HCT116 (cell line): Measurements from ENCODE around the gene PRRX2. TPM values are rescaled to one million over a fixed set of nuclear protein-coding genes. Genes with fewer than 3 reads are reported as not detected.

Experiments
- ATAC-seq: fragments of 200-7000 bp; cut with Tn5 transposase; 2 replicates; pipeline ENCODE4 v1.9.1; 2020; ENCODE audit warnings: mild to moderate bottlenecking, moderate library complexity
- BruUV-seq: library from RNA; stranded (reverse); fragments of 400-500 nt; replicated peaks from 2 replicates; lab custom pipeline; 2021; lab: Mats Ljungman, UMichigan
- CTCF ChIA-PET: fragments of 300-600 bp; sonication (Branson Sonifier 250); formaldehyde crosslinking; loops from one replicate; lab custom pipeline; 2021; ENCODE audit warnings: antibody characterized with exemption; lab: Charles Lee
- POLR2A ChIA-PET: fragments of 300-600, 350-600 bp; sonication (Branson Sonifier 250); formaldehyde crosslinking; loops from one replicate; lab custom pipeline; 2021; ENCODE audit warnings: antibody characterized with exemption; lab: Charles Lee
- RAD21 ChIA-PET, 2 experiments: fragments of 300-600 bp; sonication (Branson Sonifier 250); formaldehyde crosslinking; loops; one replicate each; lab custom pipeline; 2023; ENCODE audit warnings: low total read pairs in 2 of 2; ENCODE audit not compliant: uncharacterized antibody in 2 of 2, unreplicated experiment in 2 of 2, low non-redundant PET in 1 of 2; lab: Charles Lee
- DNase-seq: peaks from one replicate; pipeline ENCODE4 v3.0.0-alpha.2; 2010; ENCODE audit warnings: low read depth, low spot score
- H2AFZ ChIP-seq: fragments of 200-600 bp; shearing (Covaris generic), sonication (generic); 2 replicates; pipeline ENCODE4 v1.6.1; 2017; ENCODE audit warnings: low read depth, mixed run types, mixed read lengths, antibody characterized with exemption, low read length; ENCODE audit not compliant: poor library complexity, severe bottlenecking
- H3K27ac ChIP-seq: 2 replicates; pipeline ENCODE4 v1.5.1; 2012; ENCODE audit warnings: low read depth, low read length
- H3K27me3 ChIP-seq: fragments of 200-600 bp; sonication (generic); 2 replicates; pipeline ENCODE4 v1.6.1; 2016; ENCODE audit warnings: mixed run types, low read length, mixed read lengths; ENCODE audit not compliant: insufficient read depth
- H3K36me3 ChIP-seq, 2 experiments: fragments of 200-500 bp in 1 of 2; fragments of 200-600 bp in 1 of 2; sonication (Bioruptor generic) in 1 of 2; sonication (generic) in 1 of 2; 2 replicates each; pipeline versions ENCODE4 v1.5.1 to v1.6.1; 2014 to 2016; ENCODE audit warnings: low read length in 2 of 2, inconsistent platforms in 1 of 2, mixed read lengths in 1 of 2, mixed run types in 1 of 2; ENCODE audit not compliant: insufficient read depth in 2 of 2, control insufficient read depth in 1 of 2
- H3K4me1 ChIP-seq, 2 experiments: fragments of 200-600 bp in 1 of 2; sonication (generic) in 1 of 2; 2 replicates each; pipeline versions ENCODE4 v1.5.1 to v1.6.1; 2012 to 2017; ENCODE audit warnings: low read length in 2 of 2, inconsistent platforms in 1 of 2, mild to moderate bottlenecking in 1 of 2, mixed read lengths in 1 of 2, mixed run types in 1 of 2, moderate library complexity in 1 of 2; ENCODE audit not compliant: insufficient read depth in 2 of 2, control insufficient read depth in 1 of 2
- H3K4me2 ChIP-seq: fragments of 200-600 bp; sonication (generic); 2 replicates; pipeline ENCODE4 v1.6.1; 2017; ENCODE audit warnings: mixed run types, low read length, mixed read lengths
- H3K4me3 ChIP-seq, 2 experiments: fragments of 200-600 bp in 1 of 2; sonication (generic) in 1 of 2; replicated peaks in 1 of 2; 2 replicates each; pipeline ENCODE4 v1.5.1; 2011 to 2016; ENCODE audit warnings: low read length in 2 of 2, control low read depth in 1 of 2, low read depth in 1 of 2, mild to moderate bottlenecking in 1 of 2, mixed read lengths in 1 of 2, mixed run types in 1 of 2
- H3K79me2 ChIP-seq: fragments of 200-600 bp; sonication (generic); 2 replicates; pipeline ENCODE4 v1.6.1; 2017; ENCODE audit warnings: mild to moderate bottlenecking, mixed run types, low read length, moderate library complexity, mixed read lengths; ENCODE audit not compliant: insufficient read depth
- H3K9ac ChIP-seq: fragments of 200-600 bp; sonication (generic); 2 replicates; pipeline ENCODE4 v1.6.1; 2016; ENCODE audit warnings: low read length, mixed read lengths
- H3K9me2 ChIP-seq: fragments of 200-600 bp; sonication (generic), shearing (Covaris generic); 2 replicates; pipeline ENCODE4 v1.6.1; 2017; ENCODE audit warnings: mixed run types, mild to moderate bottlenecking, moderate library complexity; ENCODE audit not compliant: insufficient read depth
- H3K9me3 ChIP-seq, 2 experiments: fragments of 200-500 bp in 1 of 2; fragments of 200-600 bp in 1 of 2; sonication (Bioruptor generic) in 1 of 2; sonication (generic) in 1 of 2; 2 replicates each; pipeline ENCODE4 v1.6.1; 2014 to 2017; ENCODE audit warnings: low read length in 2 of 2, mixed read lengths in 2 of 2, inconsistent platforms in 1 of 2, low read depth in 1 of 2, mild to moderate bottlenecking in 1 of 2, mixed run types in 1 of 2, moderate library complexity in 1 of 2; ENCODE audit not compliant: control insufficient read depth in 1 of 2, insufficient read depth in 1 of 2
- H4K20me1 ChIP-seq: fragments of 200-600 bp; sonication (generic), shearing (Covaris generic); 2 replicates; pipeline ENCODE4 v1.6.1; 2017; ENCODE audit warnings: mixed run types, mild to moderate bottlenecking, moderate library complexity; ENCODE audit not compliant: insufficient read depth
- EGR1 ChIP-seq: IDR thresholded peaks from 2 replicates; pipeline ENCODE4 v1.6.1; 2012; ENCODE audit warnings: low read depth
- EZH2phosphoT487 ChIP-seq: fragments of 200-600 bp; IDR thresholded peaks from 2 replicates; pipeline ENCODE4 v1.6.1; 2018; ENCODE audit warnings: antibody characterized with exemption, borderline replicate concordance
- POLR2A ChIP-seq: IDR thresholded peaks from 2 replicates; pipeline ENCODE4 v1.7.0; 2011; ENCODE audit warnings: borderline replicate concordance; ENCODE audit not compliant: insufficient read depth, insufficient read length; ENCODE audit errors: extremely low read depth
- SIN3A ChIP-seq: IDR thresholded peaks from 2 replicates; pipeline ENCODE4 v1.6.1; 2012; ENCODE audit warnings: low read depth
- TCF7L2 ChIP-seq: IDR thresholded peaks from 2 replicates; pipeline ENCODE4 v1.7.0; 2011; ENCODE audit warnings: borderline replicate concordance, inconsistent platforms; ENCODE audit not compliant: insufficient read depth, insufficient read length; ENCODE audit errors: extremely low read depth
- ZFX ChIP-seq: fragments of 450-650 bp; IDR thresholded peaks from 2 replicates; pipeline ENCODE4 v1.6.1; 2017
- ZNF274 ChIP-seq: fragments of 200-500 bp; sonication (Bioruptor generic); IDR thresholded peaks from 2 replicates; pipeline ENCODE4 v1.6.1; 2014; ENCODE audit warnings: mild to moderate bottlenecking, low read depth, low read length, inconsistent platforms
- intact Hi-C: fragments of 100-400 bp; cut with micrococcal nuclease; formaldehyde crosslinking; loops from 2 replicates; pipeline ENCODE4 v1.10.0; 2022
- total RNA-seq: library from RNA; stranded (reverse); gene quantifications from one replicate; pipeline ENCODE4 v1.2.1, GENCODE V29; 2021; ENCODE audit not compliant: unreplicated experiment
- TF ChIP-seq, protein P1 (sequence below): IDR thresholded peaks from 2 replicates; pipeline ENCODE4 v1.6.1; 2012
- TF ChIP-seq, protein P2 (sequence below): IDR thresholded peaks from 2 replicates; pipeline ENCODE4 v1.6.1; 2011; ENCODE audit warnings: mild to moderate bottlenecking, low read length, moderate library complexity; ENCODE audit not compliant: insufficient replicate concordance; ENCODE audit errors: extremely low read depth

PRRX2 gene
- total RNA-seq, 1 experiment from 2014 or later, result 25.5 TPM

DNA sequence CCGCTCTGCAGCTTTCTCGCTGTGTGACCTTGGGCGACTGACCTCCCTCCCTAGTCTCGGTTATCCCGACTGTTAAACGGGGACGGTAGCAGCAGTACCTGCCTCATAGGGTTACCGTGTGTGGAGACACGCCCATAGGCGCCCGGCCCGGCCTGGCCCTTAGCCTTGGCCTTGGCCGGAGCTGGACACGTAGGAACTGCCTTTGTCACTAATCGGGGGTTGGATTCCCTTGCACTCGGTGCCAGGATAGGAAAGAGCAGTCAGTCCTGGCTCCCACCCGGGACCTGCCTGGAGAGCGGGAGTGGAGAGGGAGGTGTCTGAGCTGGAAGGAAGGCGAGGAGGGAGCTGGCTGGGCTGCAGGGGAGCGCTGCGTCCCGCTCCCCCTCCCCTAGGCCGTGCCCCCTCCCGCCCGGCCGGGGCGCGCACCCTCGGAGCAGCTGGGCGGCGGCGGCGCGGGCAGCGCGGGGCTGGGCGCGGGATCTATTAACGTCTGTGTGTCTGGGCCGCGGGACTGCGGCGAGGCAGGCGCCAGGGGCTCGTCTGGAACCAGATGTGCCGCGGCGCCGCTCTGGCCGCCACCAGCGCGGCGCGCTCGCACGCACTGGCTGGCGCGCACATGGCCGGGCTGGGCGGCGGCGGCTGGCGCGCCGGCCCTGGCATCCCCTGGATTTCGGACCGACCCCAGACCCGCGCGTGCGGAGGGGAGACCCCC lies 31.7 kb downstream of the PRRX2 start:
- intact Hi-C loops, result no loop called here
- H3K4me1 ChIP-seq, result peaks cover 32 to 43% of the 10 kb centered on the region in 2 experiments
- DNase-seq (no peak), ATAC-seq (peak; percentile 70)
- no peaks in the 10 kb centered on the region for H4K20me1 ChIP-seq
- H3K27ac ChIP-seq, result peak overlapping the region; percentile 46; the same call in 1 of the 2 replicates
- TF ChIP-seq SIN3A (no peak), POLR2A (peak; percentile 17), ZFX (peak; percentile 91; the same call in 1 of the 2 replicates), TCF7L2 (peak; percentile 71), ZNF274 (no peak), EGR1 (no peak), EZH2phosphoT487 (no peak)
- TF ChIP-seq, protein P1, sequence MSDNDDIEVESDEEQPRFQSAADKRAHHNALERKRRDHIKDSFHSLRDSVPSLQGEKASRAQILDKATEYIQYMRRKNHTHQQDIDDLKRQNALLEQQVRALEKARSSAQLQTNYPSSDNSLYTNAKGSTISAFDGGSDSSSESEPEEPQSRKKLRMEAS, result peak; percentile 75; the same call in 1 of the 2 replicates
- TF ChIP-seq, protein P2, sequence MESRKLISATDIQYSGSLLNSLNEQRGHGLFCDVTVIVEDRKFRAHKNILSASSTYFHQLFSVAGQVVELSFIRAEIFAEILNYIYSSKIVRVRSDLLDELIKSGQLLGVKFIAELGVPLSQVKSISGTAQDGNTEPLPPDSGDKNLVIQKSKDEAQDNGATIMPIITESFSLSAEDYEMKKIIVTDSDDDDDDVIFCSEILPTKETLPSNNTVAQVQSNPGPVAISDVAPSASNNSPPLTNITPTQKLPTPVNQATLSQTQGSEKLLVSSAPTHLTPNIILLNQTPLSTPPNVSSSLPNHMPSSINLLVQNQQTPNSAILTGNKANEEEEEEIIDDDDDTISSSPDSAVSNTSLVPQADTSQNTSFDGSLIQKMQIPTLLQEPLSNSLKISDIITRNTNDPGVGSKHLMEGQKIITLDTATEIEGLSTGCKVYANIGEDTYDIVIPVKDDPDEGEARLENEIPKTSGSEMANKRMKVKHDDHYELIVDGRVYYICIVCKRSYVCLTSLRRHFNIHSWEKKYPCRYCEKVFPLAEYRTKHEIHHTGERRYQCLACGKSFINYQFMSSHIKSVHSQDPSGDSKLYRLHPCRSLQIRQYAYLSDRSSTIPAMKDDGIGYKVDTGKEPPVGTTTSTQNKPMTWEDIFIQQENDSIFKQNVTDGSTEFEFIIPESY, result no peak
- peak overlapping the region; percentile 74 for H2AFZ ChIP-seq
- peak overlapping the region; percentile 46 to 65 for H3K4me3 ChIP-seq
- H3K27me3 ChIP-seq, result no peaks in the 10 kb centered on the region
- ChIA-PET POLR2A (interaction anchor here (0.8 to 1.4 kb wide), 2 partner anchors 17 to 80 kb away, joined by 3 to 6 read pairs; no protein-coding TSS in a partner anchor), RAD21 (no interaction called here), CTCF (interaction anchor here (0.9 to 1.5 kb wide), 2 partner anchors 41 to 93 kb away, joined by 3 to 6 read pairs; no protein-coding TSS in a partner anchor)
- BruUV-seq, result no TSS peak
- H3K9me2 ChIP-seq, result no peaks in the 10 kb centered on the region
- peak overlapping the region; percentile 83 for H3K9ac ChIP-seq
- H3K36me3 ChIP-seq, result 0 out of 4 replicates have a peak, but pooled peaks cover 0 to 3% of the 10 kb centered on the region in 2 experiments
- H3K79me2 ChIP-seq, result 0 out of 2 replicates have a peak, but pooled peaks cover 3% of the 10 kb centered on the region
- no peaks in the 10 kb centered on the region for H3K9me3 ChIP-seq
- H3K4me2 ChIP-seq, result peak overlapping the region; percentile 99
